ENCODE data around the gene TEX48.

The TEX48 gene

DNA sequence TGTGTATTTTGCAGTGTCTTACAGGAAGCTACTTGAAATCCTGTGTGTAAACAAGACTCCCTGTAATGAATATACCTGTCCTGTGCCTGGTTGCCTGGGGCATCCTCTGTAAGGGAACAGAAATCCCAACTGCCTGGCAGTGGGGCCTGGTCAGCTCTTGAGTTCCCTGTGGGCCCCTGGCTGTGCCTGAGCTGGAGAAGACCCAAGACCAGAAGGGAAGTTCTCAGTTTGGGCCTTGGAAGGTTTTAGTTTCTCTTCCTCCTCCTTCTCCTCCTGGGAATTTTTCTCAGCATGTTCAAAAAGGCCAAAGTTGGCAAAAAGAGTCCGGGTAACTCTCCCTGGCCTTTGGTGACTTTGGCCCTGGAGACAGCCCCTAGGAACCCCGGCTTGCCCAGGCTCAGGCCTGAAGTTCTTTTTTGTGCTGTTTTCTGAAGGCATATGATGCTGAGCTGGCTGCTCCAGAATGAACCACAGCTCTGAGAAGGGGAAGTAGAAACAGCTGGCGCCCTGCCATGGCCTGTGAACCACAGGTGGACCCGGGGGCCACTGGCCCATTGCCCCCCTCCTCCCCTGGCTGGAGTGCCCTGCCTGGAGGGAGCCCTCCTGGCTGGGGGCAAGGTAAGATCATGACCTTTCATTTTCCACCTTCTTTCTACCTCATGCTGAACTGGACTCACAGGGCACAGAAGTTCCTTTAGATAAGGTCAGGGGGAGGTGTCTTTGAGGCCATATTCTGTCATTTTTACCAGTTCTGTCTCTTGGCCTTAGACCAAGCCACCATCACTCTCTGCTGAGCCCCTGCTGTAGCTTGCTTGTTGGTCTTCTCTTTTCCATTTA, 65.1 kb downstream of the TEX48 start:
- DNase-seq, result no peak
